ENCODE measurements around the gene PCSK4.
"Not testable (repeated sequence)": the region's sequence is repeated elsewhere in the genome, so short reads cannot be mapped to it uniquely, and the experiment has no call there.

The PCSK4 gene

DNA sequence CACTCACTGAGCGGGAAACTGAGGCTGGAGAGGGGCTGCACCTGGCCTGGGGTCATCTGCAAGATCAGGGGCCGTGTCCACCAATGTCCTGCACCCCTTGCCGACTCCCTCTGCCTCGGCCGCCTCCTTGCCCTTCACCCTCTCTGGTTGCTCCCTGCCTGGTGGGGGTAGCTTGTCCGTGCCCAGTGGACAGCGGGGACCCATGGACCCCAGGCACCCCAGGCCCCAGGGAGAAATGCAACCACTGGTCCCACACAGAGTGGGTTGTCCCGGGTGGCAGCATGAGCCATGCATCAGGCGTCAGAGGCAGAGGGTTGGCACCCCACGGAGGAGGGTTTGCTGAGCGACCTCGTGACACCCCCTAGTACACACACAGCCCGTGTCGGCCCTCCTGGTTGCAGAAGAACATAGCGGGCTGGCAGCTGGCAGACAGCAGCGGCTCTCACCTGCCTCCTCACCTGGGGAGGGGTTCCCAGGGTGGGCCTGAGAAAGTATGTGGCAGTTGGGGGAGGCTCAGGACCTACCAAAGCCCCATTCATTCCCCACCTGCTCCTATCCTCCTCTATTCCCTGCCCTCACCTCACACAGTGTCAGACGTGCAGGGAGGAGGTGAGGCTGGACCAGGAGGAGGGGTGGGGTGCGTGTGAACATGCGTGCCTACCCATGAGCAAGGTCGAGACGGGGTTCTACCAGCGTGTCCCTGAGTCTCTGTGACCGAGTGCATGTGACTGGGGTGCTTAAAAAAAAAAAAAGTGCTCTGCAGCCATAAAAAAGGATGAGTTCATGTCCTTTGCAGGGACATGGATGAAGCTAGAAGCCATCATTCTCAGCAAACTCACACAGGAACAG, 14.0 kb upstream of the PCSK4 start:
- TF ChIP-seq, protein P1, sequence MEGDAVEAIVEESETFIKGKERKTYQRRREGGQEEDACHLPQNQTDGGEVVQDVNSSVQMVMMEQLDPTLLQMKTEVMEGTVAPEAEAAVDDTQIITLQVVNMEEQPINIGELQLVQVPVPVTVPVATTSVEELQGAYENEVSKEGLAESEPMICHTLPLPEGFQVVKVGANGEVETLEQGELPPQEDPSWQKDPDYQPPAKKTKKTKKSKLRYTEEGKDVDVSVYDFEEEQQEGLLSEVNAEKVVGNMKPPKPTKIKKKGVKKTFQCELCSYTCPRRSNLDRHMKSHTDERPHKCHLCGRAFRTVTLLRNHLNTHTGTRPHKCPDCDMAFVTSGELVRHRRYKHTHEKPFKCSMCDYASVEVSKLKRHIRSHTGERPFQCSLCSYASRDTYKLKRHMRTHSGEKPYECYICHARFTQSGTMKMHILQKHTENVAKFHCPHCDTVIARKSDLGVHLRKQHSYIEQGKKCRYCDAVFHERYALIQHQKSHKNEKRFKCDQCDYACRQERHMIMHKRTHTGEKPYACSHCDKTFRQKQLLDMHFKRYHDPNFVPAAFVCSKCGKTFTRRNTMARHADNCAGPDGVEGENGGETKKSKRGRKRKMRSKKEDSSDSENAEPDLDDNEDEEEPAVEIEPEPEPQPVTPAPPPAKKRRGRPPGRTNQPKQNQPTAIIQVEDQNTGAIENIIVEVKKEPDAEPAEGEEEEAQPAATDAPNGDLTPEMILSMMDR (IDR thresholded peaks at IDR 0.05; ENCODE audit: extremely low read depth, insufficient read depth, missing control alignments) = no peak
- DNase-seq (ENCODE audit: low spot score) = no peak
- in situ Hi-C loops (cut with MboI; ENCODE audit: low pct_unique_long_range_greater_than_20kb, low sequenced_read_pairs, unreplicated experiment) = no loop called here

DNA sequence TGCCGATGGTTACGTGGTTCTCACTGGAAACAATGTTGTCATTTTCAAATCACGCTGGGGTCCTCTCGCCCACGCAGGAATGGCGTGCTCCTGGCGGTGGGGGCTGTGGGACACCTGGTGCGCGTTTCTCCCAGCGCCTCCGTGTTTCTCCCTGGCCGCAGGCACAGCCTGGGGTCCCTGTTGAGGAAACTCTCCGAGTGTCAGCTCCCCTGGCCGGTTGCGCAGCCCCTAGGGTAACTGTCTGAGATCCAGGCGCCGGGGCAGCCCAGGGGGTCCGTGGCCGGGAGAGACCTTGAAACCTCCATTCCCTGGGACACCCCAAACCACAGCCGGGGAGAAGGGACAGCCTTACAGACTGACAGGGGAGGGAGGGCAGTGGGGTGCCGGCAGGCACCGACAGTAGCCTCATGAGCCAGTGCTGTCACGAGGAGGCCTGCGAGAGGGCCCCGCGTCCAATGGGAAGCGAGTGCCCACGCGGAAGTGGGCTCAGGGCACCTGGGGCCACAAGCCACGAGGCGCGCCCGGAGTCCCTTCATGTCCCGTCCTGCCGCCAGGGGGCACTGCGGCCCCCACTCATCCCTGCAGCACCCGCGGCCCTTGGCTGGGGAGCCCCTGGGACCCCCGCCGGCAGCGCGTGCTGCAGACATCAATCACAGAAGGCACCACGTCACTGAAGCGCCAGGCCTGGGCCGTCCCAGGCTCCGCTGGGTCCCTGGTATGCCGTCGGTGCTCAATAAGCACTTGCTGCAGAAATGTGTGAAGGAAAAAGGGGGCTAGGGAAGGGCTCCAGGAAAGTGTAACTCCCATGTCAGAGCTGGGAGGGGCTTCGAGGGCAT, 13.2 kb upstream of the PCSK4 start:
- TF ChIP-seq, protein P1 (IDR thresholded peaks at IDR 0.05; ENCODE audit: extremely low read depth, insufficient read depth, missing control alignments) = peak; percentile 87
- peak; percentile 76 for DNase-seq (ENCODE audit: low spot score)
- in situ Hi-C loops (cut with MboI; ENCODE audit: low pct_unique_long_range_greater_than_20kb, low sequenced_read_pairs, unreplicated experiment) = no loop called here

DNA sequence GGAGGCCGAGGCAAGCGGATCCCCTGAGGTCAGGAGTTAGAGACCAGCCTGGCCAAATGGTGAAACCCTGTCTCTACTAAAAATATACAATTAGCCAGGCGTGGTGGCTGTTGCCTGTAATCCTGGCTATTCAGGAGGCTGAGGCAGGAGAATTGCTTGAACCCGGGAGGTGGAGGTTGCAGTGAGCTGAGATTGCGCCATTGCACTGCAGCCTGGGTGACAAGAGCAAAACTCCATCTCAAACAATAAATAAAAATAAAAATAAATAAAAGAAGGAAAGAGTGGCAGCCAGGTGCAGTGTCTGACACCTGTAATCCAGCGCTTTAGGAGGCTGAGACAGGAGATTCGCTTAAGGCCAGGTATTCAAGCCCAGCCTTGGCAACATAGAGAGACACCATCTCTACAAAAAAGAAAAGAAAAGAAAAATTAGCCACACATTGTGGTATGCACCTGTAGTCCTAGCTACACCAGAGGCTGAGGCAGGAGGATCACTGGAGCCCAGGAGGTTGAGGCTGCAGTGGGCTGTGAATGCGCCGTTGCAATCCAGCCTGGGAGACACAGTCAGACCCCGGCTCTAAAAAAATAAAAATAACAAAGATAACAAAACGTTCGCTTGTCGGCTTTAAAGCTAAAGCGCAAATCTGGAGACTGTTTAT, 12.4 kb upstream of the PCSK4 start:
- in situ Hi-C loops (cut with MboI; ENCODE audit: low pct_unique_long_range_greater_than_20kb, low sequenced_read_pairs, unreplicated experiment) = no loop called here
- TF ChIP-seq, protein P1 (IDR thresholded peaks at IDR 0.05; ENCODE audit: extremely low read depth, insufficient read depth, missing control alignments) = no peak
- DNase-seq (ENCODE audit: low spot score) = no peak

DNA sequence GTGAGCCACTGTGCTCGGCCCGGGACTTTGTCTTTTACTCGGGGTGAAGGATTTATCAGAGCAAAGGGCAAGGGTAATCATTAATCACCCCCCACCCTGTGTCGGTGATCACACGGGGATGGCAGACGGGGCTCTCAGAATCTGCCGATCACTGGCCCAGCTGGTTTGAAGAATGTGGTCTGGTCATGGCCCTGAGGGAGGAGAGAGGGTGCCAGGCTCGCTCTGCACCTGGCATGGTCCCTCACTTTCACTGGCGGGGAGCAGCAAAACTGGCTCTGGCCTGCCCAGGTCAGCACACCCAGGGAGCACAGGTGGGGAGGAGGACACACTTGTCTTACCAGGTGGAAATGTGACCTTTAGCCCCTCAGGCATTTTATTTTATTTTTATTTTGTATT, 11.0 kb upstream of the PCSK4 start:
- in situ Hi-C loops (cut with MboI; ENCODE audit: low pct_unique_long_range_greater_than_20kb, low sequenced_read_pairs, unreplicated experiment) = no loop called here
- no peak for DNase-seq (ENCODE audit: low spot score)
- TF ChIP-seq, protein P1 (IDR thresholded peaks at IDR 0.05; ENCODE audit: extremely low read depth, insufficient read depth, missing control alignments) = no peak

DNA sequence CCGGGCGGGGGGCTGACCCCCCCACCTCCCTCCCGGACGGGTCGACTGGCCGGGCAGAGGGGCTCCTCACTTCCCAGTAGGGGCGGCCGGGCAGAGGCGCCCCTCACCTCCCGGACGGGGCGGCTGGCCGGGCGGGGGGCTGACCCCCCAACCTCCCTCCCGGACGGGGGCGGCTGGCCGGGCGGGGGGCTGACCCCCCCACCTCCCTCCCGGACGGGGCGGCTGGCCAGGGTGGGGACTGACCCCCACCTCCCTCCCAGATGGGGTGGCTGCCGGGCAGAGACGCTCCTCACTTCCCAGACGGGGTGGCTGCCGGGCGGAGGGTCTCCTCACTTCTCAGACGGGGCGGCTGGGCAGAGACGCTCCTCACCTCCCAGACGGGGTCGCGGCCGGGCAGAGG, 9.1 kb upstream of the PCSK4 start:
- DNase-seq (ENCODE audit: low spot score); in situ Hi-C loops (cut with MboI; ENCODE audit: low pct_unique_long_range_greater_than_20kb, low sequenced_read_pairs, unreplicated experiment): not testable (repeated sequence)

DNA sequence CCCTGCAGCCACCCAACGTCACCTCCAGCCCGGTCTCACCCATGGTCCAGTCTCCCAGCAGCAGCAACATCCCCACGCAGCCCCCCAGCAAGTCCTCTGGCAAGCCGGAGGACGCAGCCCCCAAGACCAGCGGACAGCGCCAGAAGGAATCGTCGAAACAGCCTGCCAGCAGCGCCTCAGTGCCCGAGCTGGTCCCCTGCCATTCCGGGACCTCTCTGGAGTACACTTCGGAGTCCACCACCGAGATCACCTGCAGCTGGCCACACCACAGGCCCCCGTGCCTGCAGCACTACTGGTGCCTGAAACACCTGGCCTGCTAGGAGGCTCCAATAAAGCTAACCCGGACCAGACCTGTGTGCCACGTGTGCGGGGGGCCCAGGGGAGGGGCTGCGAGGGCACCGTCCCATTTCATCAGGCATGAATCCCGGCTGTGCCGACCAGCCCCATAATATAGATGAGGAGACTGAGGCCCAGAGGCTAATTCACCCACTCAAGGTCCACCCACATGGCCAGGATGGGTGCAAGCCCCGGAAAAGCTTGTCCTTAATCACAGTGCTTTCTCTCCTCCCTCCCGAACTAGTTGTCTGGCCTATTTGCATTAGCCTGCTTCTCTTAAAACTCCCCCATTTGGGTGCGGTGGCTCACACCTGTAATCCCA, 7.6 kb upstream of the PCSK4 start:
- in situ Hi-C loops (cut with MboI; ENCODE audit: low pct_unique_long_range_greater_than_20kb, low sequenced_read_pairs, unreplicated experiment) = no loop called here
- TF ChIP-seq, protein P1 (IDR thresholded peaks at IDR 0.05; ENCODE audit: extremely low read depth, insufficient read depth, missing control alignments) = no peak
- DNase-seq (ENCODE audit: low spot score) = no peak
